ENCODE data around the gene CLMP. TPM values are rescaled to one million over a fixed set of nuclear protein-coding genes. Genes with fewer than 3 reads are reported as not detected.

The CLMP gene
- total and polyA plus RNA-seq, 4 donors: 0.12 to 1.3 (median 0.35) TPM

DNA sequence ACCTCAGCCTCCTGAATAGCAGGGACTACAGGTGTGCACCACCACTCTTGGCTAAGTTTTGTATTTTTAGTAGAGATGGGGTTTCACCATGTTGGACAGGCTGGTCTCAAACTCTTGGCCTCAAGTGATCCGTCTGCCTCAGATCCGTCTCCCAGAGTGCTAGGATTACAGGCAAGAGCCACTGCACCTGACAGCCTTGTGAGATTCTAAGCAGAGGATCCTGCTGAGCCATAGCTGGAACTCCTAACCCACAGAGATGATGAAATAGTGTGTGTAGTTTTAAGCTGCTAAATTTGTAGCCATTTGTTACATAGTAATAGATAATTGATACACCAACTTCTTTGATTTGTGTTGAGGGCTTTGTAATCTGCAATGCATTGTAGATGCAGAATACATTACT is 51.1 kb downstream of the CLMP start (continued):
- TF ChIP-seq HNF4A (conservative IDR thresholded peaks at IDR 0.05) (no peak), HNF4G (IDR thresholded peaks at IDR 0.05) (no peak)
- TF ChIP-seq, protein P1, sequence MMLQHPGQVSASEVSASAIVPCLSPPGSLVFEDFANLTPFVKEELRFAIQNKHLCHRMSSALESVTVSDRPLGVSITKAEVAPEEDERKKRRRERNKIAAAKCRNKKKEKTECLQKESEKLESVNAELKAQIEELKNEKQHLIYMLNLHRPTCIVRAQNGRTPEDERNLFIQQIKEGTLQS (IDR thresholded peaks at IDR 0.05): no peak

- Histone ChIP-seq H3K27me3 (ENCODE audit: control insufficient read depth in 4 of 4, insufficient read depth in 4 of 4, low read length in 3 of 4) (no peaks in the 10 kb centered on the region), H3K9me3 (ENCODE audit: control insufficient read depth in 4 of 4, low read length in 3 of 4) (peaks cover 0 to 2% (median 0%) of the 10 kb centered on the region in 4 donors), H3K27ac (ENCODE audit: low read depth in 1 of 2, low read length in 2 of 2) (no peak overlapping the region), H3K4me1 (ENCODE audit: control insufficient read depth in 4 of 4, insufficient read depth in 4 of 4, low read length in 3 of 4) (no peaks in the 10 kb centered on the region), H3K4me3 (ENCODE audit: low read depth in 1 of 3, low read length in 3 of 3) (no peak overlapping the region), H3K36me3 (ENCODE audit: control insufficient read depth in 4 of 4, insufficient read depth in 3 of 4, low read depth in 1 of 4, low read length in 3 of 4) (no peaks in the 10 kb centered on the region), H3K9ac (ENCODE audit: low read depth in 1 of 2, low read length in 2 of 2) (no peak overlapping the region)
- DNase-seq (ENCODE audit: low spot score): no peak
- TF ChIP-seq FOXA1 (IDR thresholded peaks at IDR 0.05) (no peak), SP1 (IDR thresholded peaks at IDR 0.05) (no peak), RXRA (IDR thresholded peaks at IDR 0.05) (no peak)
- TF ChIP-seq, protein P2, sequence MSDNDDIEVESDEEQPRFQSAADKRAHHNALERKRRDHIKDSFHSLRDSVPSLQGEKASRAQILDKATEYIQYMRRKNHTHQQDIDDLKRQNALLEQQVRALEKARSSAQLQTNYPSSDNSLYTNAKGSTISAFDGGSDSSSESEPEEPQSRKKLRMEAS (IDR thresholded peaks at IDR 0.05): no peak
- WGBS: 76% methylated on average over 5 of the region's 5 CpGs
Observed at GRCh38 chr11:123143476-123143875, 51.6 kb downstream of the CLMP start.

- Histone ChIP-seq H3K36me3 (ENCODE audit: control insufficient read depth in 4 of 4, insufficient read depth in 3 of 4, low read depth in 1 of 4, low read length in 3 of 4) (no peaks in the 10 kb centered on the region), H3K9me3 (ENCODE audit: control insufficient read depth in 4 of 4, low read length in 3 of 4) (peaks cover 0 to 2% (median 0%) of the 10 kb centered on the region in 4 donors), H3K27ac (ENCODE audit: low read depth in 1 of 2, low read length in 2 of 2) (no peak overlapping the region), H3K4me3 (ENCODE audit: low read depth in 1 of 3, low read length in 3 of 3) (no peak overlapping the region), H3K9ac (ENCODE audit: low read depth in 1 of 2, low read length in 2 of 2) (no peak overlapping the region), H3K27me3 (ENCODE audit: control insufficient read depth in 4 of 4, insufficient read depth in 4 of 4, low read length in 3 of 4) (no peaks in the 10 kb centered on the region), H3K4me1 (ENCODE audit: control insufficient read depth in 4 of 4, insufficient read depth in 4 of 4, low read length in 3 of 4) (no peaks in the 10 kb centered on the region)
- TF ChIP-seq HNF4A (conservative IDR thresholded peaks at IDR 0.05) (no peak), NR2F2 (IDR thresholded peaks at IDR 0.05) (no peak), SP1 (IDR thresholded peaks at IDR 0.05) (no peak), HNF4G (IDR thresholded peaks at IDR 0.05) (no peak), RAD21 (IDR thresholded peaks at IDR 0.05) (no peak), FOXA1 (IDR thresholded peaks at IDR 0.05) (no peak), RXRA (IDR thresholded peaks at IDR 0.05) (no peak), EGR1 (IDR thresholded peaks at IDR 0.05; ENCODE audit: low read depth in 2 of 2) (no peak), FOXA2 (IDR thresholded peaks at IDR 0.05) (no peak), REST (IDR thresholded peaks at IDR 0.05) (no peak), JUND (IDR thresholded peaks at IDR 0.05) (no peak), YY1 (IDR thresholded peaks at IDR 0.05) (no peak), TAF1 (conservative IDR thresholded peaks at IDR 0.05) (no peak), GABPA (IDR thresholded peaks at IDR 0.05 in 1 of 2, conservative IDR thresholded peaks at IDR 0.05 in 1 of 2) (no peak)
- TF ChIP-seq, protein P2 (IDR thresholded peaks at IDR 0.05): no peak
- TF ChIP-seq, protein P1 (IDR thresholded peaks at IDR 0.05): no peak
- TF ChIP-seq, protein P3, sequence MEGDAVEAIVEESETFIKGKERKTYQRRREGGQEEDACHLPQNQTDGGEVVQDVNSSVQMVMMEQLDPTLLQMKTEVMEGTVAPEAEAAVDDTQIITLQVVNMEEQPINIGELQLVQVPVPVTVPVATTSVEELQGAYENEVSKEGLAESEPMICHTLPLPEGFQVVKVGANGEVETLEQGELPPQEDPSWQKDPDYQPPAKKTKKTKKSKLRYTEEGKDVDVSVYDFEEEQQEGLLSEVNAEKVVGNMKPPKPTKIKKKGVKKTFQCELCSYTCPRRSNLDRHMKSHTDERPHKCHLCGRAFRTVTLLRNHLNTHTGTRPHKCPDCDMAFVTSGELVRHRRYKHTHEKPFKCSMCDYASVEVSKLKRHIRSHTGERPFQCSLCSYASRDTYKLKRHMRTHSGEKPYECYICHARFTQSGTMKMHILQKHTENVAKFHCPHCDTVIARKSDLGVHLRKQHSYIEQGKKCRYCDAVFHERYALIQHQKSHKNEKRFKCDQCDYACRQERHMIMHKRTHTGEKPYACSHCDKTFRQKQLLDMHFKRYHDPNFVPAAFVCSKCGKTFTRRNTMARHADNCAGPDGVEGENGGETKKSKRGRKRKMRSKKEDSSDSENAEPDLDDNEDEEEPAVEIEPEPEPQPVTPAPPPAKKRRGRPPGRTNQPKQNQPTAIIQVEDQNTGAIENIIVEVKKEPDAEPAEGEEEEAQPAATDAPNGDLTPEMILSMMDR (IDR thresholded peaks at IDR 0.05; ENCODE audit: low read depth, low read length, missing input control): no peak
- TF ChIP-seq, protein P4, sequence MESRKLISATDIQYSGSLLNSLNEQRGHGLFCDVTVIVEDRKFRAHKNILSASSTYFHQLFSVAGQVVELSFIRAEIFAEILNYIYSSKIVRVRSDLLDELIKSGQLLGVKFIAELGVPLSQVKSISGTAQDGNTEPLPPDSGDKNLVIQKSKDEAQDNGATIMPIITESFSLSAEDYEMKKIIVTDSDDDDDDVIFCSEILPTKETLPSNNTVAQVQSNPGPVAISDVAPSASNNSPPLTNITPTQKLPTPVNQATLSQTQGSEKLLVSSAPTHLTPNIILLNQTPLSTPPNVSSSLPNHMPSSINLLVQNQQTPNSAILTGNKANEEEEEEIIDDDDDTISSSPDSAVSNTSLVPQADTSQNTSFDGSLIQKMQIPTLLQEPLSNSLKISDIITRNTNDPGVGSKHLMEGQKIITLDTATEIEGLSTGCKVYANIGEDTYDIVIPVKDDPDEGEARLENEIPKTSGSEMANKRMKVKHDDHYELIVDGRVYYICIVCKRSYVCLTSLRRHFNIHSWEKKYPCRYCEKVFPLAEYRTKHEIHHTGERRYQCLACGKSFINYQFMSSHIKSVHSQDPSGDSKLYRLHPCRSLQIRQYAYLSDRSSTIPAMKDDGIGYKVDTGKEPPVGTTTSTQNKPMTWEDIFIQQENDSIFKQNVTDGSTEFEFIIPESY (IDR thresholded peaks at IDR 0.05): no peak
- no peak for DNase-seq (ENCODE audit: low spot score)
- WGBS: 90% methylated on average over 4 of the region's 4 CpGs
Observed at GRCh38 chr11:123139206-123139605, 55.8 kb downstream of the CLMP start.
